ENCODE data around the gene SBF2.

SBF2 gene

DNA sequence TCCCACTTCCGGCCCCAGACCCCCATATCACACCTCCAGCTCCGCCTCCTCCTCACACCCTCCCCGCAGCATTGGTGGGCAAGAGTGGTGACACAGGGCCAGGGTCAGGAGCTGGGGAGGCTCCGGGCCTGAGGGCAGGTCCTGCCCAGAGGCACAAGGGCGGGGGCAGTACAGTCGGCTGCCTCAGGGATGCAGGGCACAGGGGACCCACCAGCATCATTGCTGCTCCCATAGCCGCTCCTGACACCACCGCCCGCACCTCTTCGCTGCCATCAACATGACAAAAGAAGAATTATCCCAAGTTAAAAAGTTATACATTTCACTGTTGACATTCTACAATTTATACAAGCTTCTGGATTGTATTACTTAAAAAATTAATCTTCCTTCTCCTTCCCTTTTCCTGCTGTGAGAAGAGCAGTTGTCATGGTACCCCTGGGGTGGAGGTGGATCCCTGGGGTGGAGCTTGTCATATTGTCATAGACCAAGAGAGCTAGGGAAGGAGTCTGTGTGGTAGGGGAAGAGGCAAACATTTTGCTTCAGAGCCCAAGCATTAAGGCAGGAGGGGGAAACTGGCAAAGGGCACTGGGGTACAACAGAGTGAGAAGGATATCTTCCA is 4.1 kb downstream of the SBF2 start:
- peaks cover 16% of the 10 kb centered on the region for H3K36me3 ChIP-seq (ENCODE audit: control insufficient read depth, insufficient read depth, low read length, severe bottlenecking)
- no peaks in the 10 kb centered on the region for H3K9me3 ChIP-seq (ENCODE audit: control insufficient read depth, low read length)
- no peaks in the 10 kb centered on the region for H3K27me3 ChIP-seq (replicated peaks; ENCODE audit: control insufficient read depth, insufficient read depth, low read length)
- peaks cover 28% of the 10 kb centered on the region for H3K4me1 ChIP-seq (ENCODE audit: control insufficient read depth, insufficient read depth, low read length)
- no peak for DNase-seq (ENCODE audit: low read depth)
- H3K4me3 ChIP-seq (ENCODE audit: low read length), result no peak overlapping the region
- H3K9ac ChIP-seq (ENCODE audit: low read length), result no peak overlapping the region

DNA sequence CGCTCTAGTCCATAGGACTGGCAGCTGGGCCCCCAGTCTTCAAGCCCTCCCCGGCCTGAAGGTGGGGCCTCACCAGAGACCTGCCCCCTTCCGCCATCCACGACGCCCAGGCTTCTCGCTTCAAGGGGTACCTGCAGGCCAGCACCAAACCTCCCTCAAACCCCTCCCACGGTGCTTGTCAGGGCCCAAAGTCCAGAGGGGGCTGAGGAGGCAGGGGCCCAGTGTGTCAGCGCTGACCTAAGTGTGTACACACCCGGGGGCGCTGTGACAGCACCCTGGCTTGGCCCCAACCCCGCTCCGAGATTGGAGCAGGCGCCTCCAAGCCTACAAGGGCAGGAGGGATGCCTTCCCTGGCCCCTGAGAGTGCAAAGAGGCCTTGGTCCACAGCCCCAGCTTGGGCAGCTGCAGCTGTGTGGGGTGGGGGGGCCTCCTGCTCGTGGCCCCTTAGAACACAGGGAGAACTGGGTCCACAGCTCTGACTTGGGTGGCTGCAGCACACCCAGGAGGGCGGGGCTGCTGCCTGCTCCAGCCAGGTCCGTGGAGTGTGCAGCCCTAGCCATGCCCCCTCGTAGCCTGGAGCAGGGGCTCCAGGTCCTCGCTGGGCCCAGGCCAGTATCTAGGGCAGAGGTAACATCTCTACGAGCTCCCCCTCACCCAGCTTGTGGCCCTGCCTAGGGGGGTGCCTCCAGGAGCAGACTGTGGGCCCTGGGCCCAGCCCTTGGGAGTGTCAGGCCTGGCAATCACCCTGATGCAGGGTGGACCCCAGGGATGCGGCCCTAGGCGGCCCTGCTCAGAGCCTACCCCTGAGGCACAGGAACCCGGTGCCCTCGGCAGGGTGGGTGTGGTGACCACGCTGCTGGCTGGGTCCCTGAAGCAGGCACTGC is 4.9 kb downstream of the SBF2 start:
- no peak for DNase-seq (ENCODE audit: low read depth)
- Histone ChIP-seq H3K9ac (ENCODE audit: low read length) (no peak overlapping the region), H3K36me3 (ENCODE audit: control insufficient read depth, insufficient read depth, low read length, severe bottlenecking) (peaks cover 16% of the 10 kb centered on the region), H3K4me1 (ENCODE audit: control insufficient read depth, insufficient read depth, low read length) (peaks cover 33% of the 10 kb centered on the region), H3K27me3 (replicated peaks; ENCODE audit: control insufficient read depth, insufficient read depth, low read length) (no peaks in the 10 kb centered on the region), H3K9me3 (ENCODE audit: control insufficient read depth, low read length) (no peaks in the 10 kb centered on the region), H3K4me3 (ENCODE audit: low read length) (no peak overlapping the region)

DNA sequence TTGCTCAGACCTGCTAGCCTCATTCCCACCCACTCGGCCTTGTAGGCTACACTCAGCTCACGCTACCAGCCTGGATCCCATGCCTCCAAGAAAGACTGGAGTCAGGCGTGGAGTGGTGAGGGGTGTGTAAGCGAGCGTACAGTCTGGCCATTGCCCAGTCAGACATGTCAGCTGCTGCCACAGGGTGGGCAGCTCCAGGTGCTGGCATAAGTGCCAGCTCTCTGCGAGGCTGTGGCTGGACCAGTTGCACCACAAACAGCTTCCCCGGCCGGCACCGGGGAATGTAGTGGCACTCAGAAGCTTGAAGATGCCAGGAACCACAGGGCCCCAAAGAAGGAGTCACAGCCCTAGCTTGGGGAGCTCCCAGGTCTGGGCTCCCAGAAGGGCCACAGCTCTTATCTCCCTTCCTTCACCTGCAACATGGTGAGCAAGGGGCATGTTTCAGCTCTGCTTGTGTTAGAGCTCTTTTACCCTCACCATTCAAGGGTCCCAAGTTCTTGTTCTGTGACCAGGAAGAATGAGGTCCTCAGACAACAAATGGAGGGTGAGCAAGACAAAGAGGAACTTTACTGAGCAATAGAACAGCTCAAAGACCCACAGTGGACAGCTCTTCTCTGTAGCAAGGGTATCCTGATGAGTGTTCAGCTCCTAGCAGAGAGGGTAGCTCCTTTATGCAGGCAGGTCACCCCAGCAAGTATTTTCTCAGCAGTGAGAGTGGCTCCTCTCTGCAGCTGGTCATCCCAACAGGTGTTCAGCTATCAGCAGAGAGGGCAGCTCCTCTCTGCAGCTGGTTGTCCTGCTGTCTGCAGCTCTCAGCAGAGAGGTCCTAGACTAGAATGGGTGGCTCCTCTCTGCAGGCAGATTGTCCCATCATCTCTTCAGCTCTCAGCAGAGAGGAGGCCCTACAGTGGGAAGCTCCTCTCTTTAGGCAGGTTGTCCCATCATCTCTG is 6.0 kb downstream of the SBF2 start:
- Histone ChIP-seq H3K9ac (ENCODE audit: low read length) (no peak overlapping the region), H3K9me3 (ENCODE audit: control insufficient read depth, low read length) (no peaks in the 10 kb centered on the region)

DNA sequence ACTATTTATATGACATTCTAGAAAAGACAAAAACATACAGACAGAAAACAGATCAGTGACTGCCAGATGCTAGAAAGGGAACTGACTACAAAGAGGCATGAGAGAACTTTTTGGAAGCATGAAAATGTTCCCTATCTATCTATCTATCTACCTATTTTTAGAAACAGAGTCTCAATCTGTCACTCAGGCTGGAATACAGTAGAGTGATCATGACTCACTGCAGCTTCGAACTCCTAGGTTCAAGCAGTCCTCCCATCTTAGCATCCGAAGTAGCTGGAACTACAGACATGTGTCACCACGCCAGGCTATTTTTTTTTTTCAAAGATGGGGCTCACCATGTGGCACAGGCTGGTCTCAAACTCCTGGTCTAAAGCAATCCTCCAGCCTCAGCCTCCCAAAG is 6.9 kb downstream of the SBF2 start:
- Histone ChIP-seq H3K9me3 (ENCODE audit: control insufficient read depth, low read length) (no peaks in the 10 kb centered on the region), H3K9ac (ENCODE audit: low read length) (no peak overlapping the region)
- no peak for DNase-seq (ENCODE audit: low read depth)

More for the DNA sequence above, 6.0 kb downstream of the SBF2 start:
- Histone ChIP-seq H3K4me3 (ENCODE audit: low read length) (no peak overlapping the region), H3K4me1 (ENCODE audit: control insufficient read depth, insufficient read depth, low read length) (peaks cover 42% of the 10 kb centered on the region), H3K27me3 (replicated peaks; ENCODE audit: control insufficient read depth, insufficient read depth, low read length) (no peaks in the 10 kb centered on the region), H3K36me3 (ENCODE audit: control insufficient read depth, insufficient read depth, low read length, severe bottlenecking) (peaks cover 16% of the 10 kb centered on the region)
- no peak for DNase-seq (ENCODE audit: low read depth)

DNA sequence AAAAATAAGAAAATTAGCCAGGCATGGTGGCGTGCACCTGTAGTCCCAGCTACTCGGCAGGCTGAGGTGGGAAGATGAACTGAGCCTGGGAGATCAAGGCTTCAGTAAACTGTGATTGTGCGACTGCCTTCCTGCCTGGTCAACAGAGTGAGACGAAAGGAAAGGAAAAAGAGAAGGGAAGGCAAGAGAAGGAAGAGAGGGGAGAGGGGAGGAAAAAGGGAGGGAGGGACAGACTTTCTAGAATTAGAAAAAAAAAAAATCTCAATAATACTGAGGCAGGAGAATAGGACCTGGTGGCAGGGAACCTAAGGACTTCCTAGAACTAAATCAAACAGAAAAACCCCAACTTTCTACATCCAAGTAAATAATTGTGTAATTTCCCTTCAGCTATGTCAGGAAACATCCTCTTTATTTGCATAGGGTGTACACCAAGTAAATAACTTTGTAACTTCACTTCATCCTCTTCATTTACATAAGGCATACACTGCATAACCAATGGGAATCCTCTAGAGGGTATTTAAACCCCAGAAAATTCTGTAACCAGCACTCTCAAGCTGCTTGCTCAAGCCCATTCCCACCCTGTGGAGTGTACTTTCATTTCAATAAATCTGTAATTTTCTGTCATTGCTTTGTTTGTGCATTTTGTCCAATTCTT is 8.7 kb downstream of the SBF2 start:
- Histone ChIP-seq H3K9ac (ENCODE audit: low read length) (no peak overlapping the region), H3K9me3 (ENCODE audit: control insufficient read depth, low read length) (no peaks in the 10 kb centered on the region), H3K36me3 (ENCODE audit: control insufficient read depth, insufficient read depth, low read length, severe bottlenecking) (peaks cover 13% of the 10 kb centered on the region), H3K4me1 (ENCODE audit: control insufficient read depth, insufficient read depth, low read length) (peaks cover 27% of the 10 kb centered on the region), H3K27me3 (replicated peaks; ENCODE audit: control insufficient read depth, insufficient read depth, low read length) (no peaks in the 10 kb centered on the region), H3K4me3 (ENCODE audit: low read length) (no peak overlapping the region)
- no peak for DNase-seq (ENCODE audit: low read depth)

More for the DNA sequence above, 6.9 kb downstream of the SBF2 start:
- Histone ChIP-seq H3K36me3 (ENCODE audit: control insufficient read depth, insufficient read depth, low read length, severe bottlenecking) (peaks cover 16% of the 10 kb centered on the region), H3K4me1 (ENCODE audit: control insufficient read depth, insufficient read depth, low read length) (peaks cover 35% of the 10 kb centered on the region), H3K27me3 (replicated peaks; ENCODE audit: control insufficient read depth, insufficient read depth, low read length) (no peaks in the 10 kb centered on the region), H3K4me3 (ENCODE audit: low read length) (no peak overlapping the region)

DNA sequence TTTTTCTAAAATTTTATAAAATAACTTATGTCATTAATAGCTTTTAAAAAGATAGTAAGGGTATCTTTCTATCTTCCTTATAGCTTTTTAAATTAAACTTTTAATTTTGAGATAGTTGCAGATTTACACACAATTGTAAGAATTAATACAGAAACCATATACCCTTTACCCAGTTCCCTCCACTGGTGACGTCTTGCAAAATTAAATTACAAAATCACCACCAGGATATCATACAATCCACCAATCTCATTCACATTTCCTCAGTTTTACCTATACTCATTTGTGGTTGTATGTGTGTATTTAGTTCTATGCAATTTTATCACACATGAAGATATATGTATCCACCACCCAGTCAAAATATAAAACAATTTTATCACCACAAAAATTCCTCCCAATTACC is 10.0 kb downstream of the SBF2 start:
- peaks cover 27% of the 10 kb centered on the region for H3K4me1 ChIP-seq (ENCODE audit: control insufficient read depth, insufficient read depth, low read length)
- peaks cover 9% of the 10 kb centered on the region for H3K36me3 ChIP-seq (ENCODE audit: control insufficient read depth, insufficient read depth, low read length, severe bottlenecking)
- H3K9me3 ChIP-seq (ENCODE audit: control insufficient read depth, low read length), result no peaks in the 10 kb centered on the region
- H3K4me3 ChIP-seq (ENCODE audit: low read length), result no peak overlapping the region
- no peaks in the 10 kb centered on the region for H3K27me3 ChIP-seq (replicated peaks; ENCODE audit: control insufficient read depth, insufficient read depth, low read length)
- peak overlapping the region; percentile 59 for H3K9ac ChIP-seq (ENCODE audit: low read length)
- DNase-seq (ENCODE audit: low read depth), result no peak

DNA sequence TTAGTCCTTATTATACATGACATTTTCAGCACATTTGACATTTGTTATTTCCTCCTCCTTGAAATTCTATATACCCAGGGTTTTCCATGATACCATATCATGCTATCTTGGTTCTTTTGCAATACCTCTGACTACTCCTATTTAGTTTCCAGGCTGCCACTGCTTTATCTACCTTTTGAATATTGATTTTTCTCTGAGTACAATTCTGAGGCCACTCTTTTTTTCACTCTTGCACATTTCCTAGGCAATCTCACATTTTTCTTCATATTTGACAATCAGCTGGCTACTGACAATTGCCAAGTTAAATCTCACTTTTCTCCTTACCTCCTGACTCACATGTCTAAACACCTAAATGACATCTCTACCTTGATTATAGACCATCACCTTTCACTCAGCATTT is 11.9 kb downstream of the SBF2 start:
- DNase-seq (ENCODE audit: low read depth), result no peak
- Histone ChIP-seq H3K4me1 (ENCODE audit: control insufficient read depth, insufficient read depth, low read length) (peaks cover 27% of the 10 kb centered on the region), H3K36me3 (ENCODE audit: control insufficient read depth, insufficient read depth, low read length, severe bottlenecking) (no peaks in the 10 kb centered on the region), H3K9me3 (ENCODE audit: control insufficient read depth, low read length) (no peaks in the 10 kb centered on the region), H3K4me3 (ENCODE audit: low read length) (no peak overlapping the region), H3K9ac (ENCODE audit: low read length) (no peak overlapping the region), H3K27me3 (replicated peaks; ENCODE audit: control insufficient read depth, insufficient read depth, low read length) (no peaks in the 10 kb centered on the region)

DNA sequence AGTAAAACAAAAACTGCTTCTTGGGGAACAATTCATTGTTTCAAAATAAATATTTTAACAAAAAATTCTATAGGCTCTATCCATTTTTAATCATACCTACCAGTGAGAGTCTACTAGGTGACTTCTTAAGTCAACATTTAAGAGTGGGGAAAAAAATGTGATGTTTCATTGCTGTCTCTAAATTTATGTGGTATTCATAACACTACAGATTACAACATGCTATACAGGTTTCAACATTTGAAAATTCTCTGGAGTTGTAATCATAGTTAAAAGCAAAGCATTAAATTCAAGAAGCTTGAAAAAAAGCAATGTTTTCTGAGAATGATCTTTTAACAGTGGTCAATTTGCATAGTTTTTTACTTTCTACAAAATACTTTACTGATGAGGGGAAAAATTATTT is 18.3 kb downstream of the SBF2 start:
- H3K27me3 ChIP-seq (replicated peaks; ENCODE audit: control insufficient read depth, insufficient read depth, low read length), result no peaks in the 10 kb centered on the region
- peak; percentile 66 for DNase-seq (ENCODE audit: low read depth)
- H3K4me3 ChIP-seq (ENCODE audit: low read length), result no peak overlapping the region
- H3K9ac ChIP-seq (ENCODE audit: low read length), result peak overlapping the region; percentile 26
- peaks cover 28% of the 10 kb centered on the region for H3K4me1 ChIP-seq (ENCODE audit: control insufficient read depth, insufficient read depth, low read length)
- no peaks in the 10 kb centered on the region for H3K9me3 ChIP-seq (ENCODE audit: control insufficient read depth, low read length)
- no peaks in the 10 kb centered on the region for H3K36me3 ChIP-seq (ENCODE audit: control insufficient read depth, insufficient read depth, low read length, severe bottlenecking)

DNA sequence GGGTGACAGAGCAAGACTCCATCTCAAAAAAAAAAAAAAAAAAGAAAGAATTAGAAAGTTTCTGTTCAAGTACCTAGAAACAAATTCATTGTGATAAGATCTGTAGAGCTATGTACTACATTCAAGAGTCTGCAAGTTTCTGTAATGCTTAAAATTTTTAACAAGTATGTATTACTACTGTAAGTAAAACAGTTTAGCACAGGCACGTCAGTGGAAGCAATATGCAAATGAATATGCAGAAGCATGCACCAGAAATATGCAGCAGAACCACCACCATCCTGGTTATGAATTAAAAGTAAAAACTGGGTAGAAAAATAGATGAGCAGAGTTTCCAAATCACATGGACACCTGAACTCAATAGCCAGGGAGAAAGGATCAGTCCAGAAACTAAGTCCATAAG is 19.3 kb downstream of the SBF2 start:
- Histone ChIP-seq H3K4me1 (ENCODE audit: control insufficient read depth, insufficient read depth, low read length) (peaks cover 28% of the 10 kb centered on the region), H3K36me3 (ENCODE audit: control insufficient read depth, insufficient read depth, low read length, severe bottlenecking) (no peaks in the 10 kb centered on the region), H3K9ac (ENCODE audit: low read length) (no peak overlapping the region), H3K27me3 (replicated peaks; ENCODE audit: control insufficient read depth, insufficient read depth, low read length) (no peaks in the 10 kb centered on the region), H3K9me3 (ENCODE audit: control insufficient read depth, low read length) (no peaks in the 10 kb centered on the region), H3K4me3 (ENCODE audit: low read length) (no peak overlapping the region)
- DNase-seq (ENCODE audit: low read depth), result peak; percentile 43

DNA sequence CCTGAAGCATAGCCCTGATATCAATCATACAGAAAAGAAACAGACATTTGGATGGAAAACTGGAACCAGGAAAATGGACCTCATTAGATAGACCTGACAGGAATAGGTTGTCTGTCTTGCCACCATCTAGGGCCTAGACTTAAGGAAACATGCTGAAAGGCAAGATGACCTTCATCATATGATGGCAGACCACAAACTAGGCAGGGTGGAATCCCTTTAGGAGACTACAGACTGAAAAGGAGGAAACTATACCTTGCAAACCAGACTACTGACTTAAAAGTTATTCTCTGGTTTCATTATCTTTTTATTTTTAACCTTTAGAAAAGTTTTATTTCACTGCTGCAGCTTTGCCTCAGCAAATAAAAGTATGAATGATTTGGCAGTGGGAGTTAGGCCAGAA is 20.3 kb downstream of the SBF2 start:
- Histone ChIP-seq H3K36me3 (ENCODE audit: control insufficient read depth, insufficient read depth, low read length, severe bottlenecking) (no peaks in the 10 kb centered on the region), H3K9me3 (ENCODE audit: control insufficient read depth, low read length) (no peaks in the 10 kb centered on the region), H3K4me1 (ENCODE audit: control insufficient read depth, insufficient read depth, low read length) (peaks cover 28% of the 10 kb centered on the region), H3K4me3 (ENCODE audit: low read length) (peak overlapping the region; percentile 4), H3K27me3 (replicated peaks; ENCODE audit: control insufficient read depth, insufficient read depth, low read length) (no peaks in the 10 kb centered on the region), H3K9ac (ENCODE audit: low read length) (peak overlapping the region; percentile 24)
- no peak for DNase-seq (ENCODE audit: low read depth)

Measured in adipocyte (in vitro differentiated cells).